ENCODE data around the gene NR2C2. TPM values are rescaled to one million over a fixed set of nuclear protein-coding genes. Genes with fewer than 3 reads are reported as not detected.

Gene NR2C2
- total RNA-seq, 1 experiment from 2014 or later, result 38.5 TPM

DNA sequence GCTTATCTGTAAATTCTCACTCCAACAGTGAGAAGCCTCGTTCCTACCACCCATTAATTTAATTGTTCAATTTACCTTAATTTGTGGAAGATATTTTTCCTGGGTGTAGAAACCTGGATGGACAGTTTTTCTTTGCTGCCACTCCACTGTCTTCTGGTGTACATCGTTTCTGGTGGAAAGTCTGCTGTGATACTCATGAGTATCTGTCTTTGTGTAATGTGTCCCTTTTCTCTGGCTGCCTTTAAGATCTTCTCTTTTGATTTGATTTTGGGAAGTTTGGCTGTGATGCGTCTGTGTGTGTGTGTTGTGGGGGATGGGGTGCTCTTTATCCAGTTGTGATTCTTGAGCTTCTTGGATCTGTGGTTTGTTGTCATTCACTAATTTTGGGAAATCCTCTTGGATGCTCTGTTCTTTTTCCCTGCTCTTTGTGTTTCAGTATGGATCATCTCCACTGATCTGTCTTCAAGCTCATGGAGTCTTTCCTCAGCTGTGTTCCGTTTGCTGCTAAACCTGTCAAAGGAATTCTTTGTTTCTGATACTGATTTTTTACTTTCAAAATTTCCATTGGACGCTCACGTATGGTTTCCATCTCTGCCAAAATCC, 42.2 kb upstream of the NR2C2 start:
- no peak overlapping the region for H4K91ac ChIP-seq (ENCODE audit: insufficient read length, low read depth, low read length)
- no peak overlapping the region for H2AK5ac ChIP-seq (ENCODE audit: insufficient read length, low read length)
- no peak overlapping the region for H2BK120ac ChIP-seq (ENCODE audit: low read depth, low read length, poor library complexity, severe bottlenecking)
- no peak overlapping the region for H3K18ac ChIP-seq (ENCODE audit: insufficient read length, low read depth, low read length)
- H3K79me2 ChIP-seq (ENCODE audit: insufficient read depth, low read length), result no peaks in the 10 kb centered on the region
- TF ChIP-seq CTCF (conservative IDR thresholded peaks at IDR 0.05), result no peak
- Mint-ChIP-seq H3K27me3 (ENCODE audit: low read depth) (no peaks in the 10 kb centered on the region), H3K4me1 (peaks cover 15 to 16% of the 10 kb centered on the region in 2 experiments), H3K36me3 (ENCODE audit: insufficient read depth in 1 of 3, low read depth in 3 of 3) (peaks cover 7 to 19% (median 17%) of the 10 kb centered on the region in 3 experiments; a peak in 6 of 7 replicates), H3K27ac (no peak overlapping the region), H3K9me3 (peaks cover 9 to 10% of the 10 kb centered on the region in 2 experiments), H3K4me3 (no peak overlapping the region)
- H4K20me1 ChIP-seq (ENCODE audit: control insufficient read depth, insufficient read depth, insufficient read length), result no peaks in the 10 kb centered on the region
- no peak for DNase-seq
- H3K4me1 ChIP-seq (ENCODE audit: insufficient read depth, low read length), result no peaks in the 10 kb centered on the region; the same call in 1 of the 2 replicates
- no CpG with 5 or more reads among the region's 6 CpGs for WGBS (ENCODE audit: extremely low coverage, insufficient read length, low lambda C conversion rate)
- no peaks in the 10 kb centered on the region for H3K27me3 ChIP-seq (ENCODE audit: insufficient read depth, low read length)
- H2BK20ac ChIP-seq (ENCODE audit: low read depth, low read length, poor library complexity, severe bottlenecking), result no peak overlapping the region
- H3K14ac ChIP-seq (ENCODE audit: insufficient read depth, low read length), result no peak overlapping the region
- H3T11ph ChIP-seq (ENCODE audit: low read length), result no peak overlapping the region
- no peak overlapping the region for H3K23ac ChIP-seq (ENCODE audit: insufficient read length, low read depth, low read length)
- H2BK15ac ChIP-seq (ENCODE audit: low read depth, low read length), result no peak overlapping the region
- H3K79me1 ChIP-seq (ENCODE audit: insufficient read depth, low read depth, low read length, poor library complexity, severe bottlenecking), result no peaks in the 10 kb centered on the region
- H3K4ac ChIP-seq (ENCODE audit: low read depth, low read length), result no peak overlapping the region
- no peaks in the 10 kb centered on the region for H3K9me3 ChIP-seq (ENCODE audit: control insufficient read depth, low read depth, low read length)
- H3K4me2 ChIP-seq (ENCODE audit: insufficient read depth, insufficient read length, low read length), result no peak overlapping the region
- no peak overlapping the region for H4K8ac ChIP-seq (replicated peaks; ENCODE audit: insufficient read length, low read depth, low read length)
- no peak overlapping the region for H4K5ac ChIP-seq (ENCODE audit: insufficient read length, low read depth, low read length)
- H3K56ac ChIP-seq (ENCODE audit: insufficient read length, low read depth, low read length), result no peak overlapping the region
- no peaks in the 10 kb centered on the region for H3K23me2 ChIP-seq (ENCODE audit: insufficient read length, low read depth, low read length, poor library complexity, severe bottlenecking)
- no peak overlapping the region for H2BK12ac ChIP-seq (ENCODE audit: insufficient read length, low read depth, low read length)
- H2AFZ ChIP-seq (ENCODE audit: low read length), result no peak overlapping the region
- H3K27ac ChIP-seq (ENCODE audit: insufficient read length, low read depth, low read length), result no peak overlapping the region
- no peak overlapping the region for H3K9ac ChIP-seq (ENCODE audit: extremely low read depth, insufficient read length, low read length)
- no peak overlapping the region for H2BK5ac ChIP-seq (ENCODE audit: insufficient read length, low read length)

All from H9 (cell line).